ENCODE results near the gene TMEM200C.

Gene TMEM200C

GRCh38 chr18:5937795-5938194, 42.5 kb upstream of the TMEM200C start (continued):
- TF ChIP-seq PRDM6 (tag by site-specific recombination; IDR thresholded peaks at IDR 0.05) = no peak
- no peak for TF ChIP-seq PRDM1 (tag by site-specific recombination; IDR thresholded peaks at IDR 0.05)
- no peak for TF ChIP-seq ZNF623 (tag by site-specific recombination; IDR thresholded peaks at IDR 0.05)
- no peak for TF ChIP-seq ZNF549 (tag by site-specific recombination; IDR thresholded peaks at IDR 0.05)
- TF ChIP-seq ZNF785 (tag by site-specific recombination; IDR thresholded peaks at IDR 0.05) = no peak
- TF ChIP-seq ZNF2 (tag by site-specific recombination; IDR thresholded peaks at IDR 0.05) = no peak
- TF ChIP-seq, protein P1, sequence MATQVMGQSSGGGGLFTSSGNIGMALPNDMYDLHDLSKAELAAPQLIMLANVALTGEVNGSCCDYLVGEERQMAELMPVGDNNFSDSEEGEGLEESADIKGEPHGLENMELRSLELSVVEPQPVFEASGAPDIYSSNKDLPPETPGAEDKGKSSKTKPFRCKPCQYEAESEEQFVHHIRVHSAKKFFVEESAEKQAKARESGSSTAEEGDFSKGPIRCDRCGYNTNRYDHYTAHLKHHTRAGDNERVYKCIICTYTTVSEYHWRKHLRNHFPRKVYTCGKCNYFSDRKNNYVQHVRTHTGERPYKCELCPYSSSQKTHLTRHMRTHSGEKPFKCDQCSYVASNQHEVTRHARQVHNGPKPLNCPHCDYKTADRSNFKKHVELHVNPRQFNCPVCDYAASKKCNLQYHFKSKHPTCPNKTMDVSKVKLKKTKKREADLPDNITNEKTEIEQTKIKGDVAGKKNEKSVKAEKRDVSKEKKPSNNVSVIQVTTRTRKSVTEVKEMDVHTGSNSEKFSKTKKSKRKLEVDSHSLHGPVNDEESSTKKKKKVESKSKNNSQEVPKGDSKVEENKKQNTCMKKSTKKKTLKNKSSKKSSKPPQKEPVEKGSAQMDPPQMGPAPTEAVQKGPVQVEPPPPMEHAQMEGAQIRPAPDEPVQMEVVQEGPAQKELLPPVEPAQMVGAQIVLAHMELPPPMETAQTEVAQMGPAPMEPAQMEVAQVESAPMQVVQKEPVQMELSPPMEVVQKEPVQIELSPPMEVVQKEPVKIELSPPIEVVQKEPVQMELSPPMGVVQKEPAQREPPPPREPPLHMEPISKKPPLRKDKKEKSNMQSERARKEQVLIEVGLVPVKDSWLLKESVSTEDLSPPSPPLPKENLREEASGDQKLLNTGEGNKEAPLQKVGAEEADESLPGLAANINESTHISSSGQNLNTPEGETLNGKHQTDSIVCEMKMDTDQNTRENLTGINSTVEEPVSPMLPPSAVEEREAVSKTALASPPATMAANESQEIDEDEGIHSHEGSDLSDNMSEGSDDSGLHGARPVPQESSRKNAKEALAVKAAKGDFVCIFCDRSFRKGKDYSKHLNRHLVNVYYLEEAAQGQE (tag by site-specific recombination; IDR thresholded peaks at IDR 0.05) = no peak
- no peak for TF ChIP-seq AEBP2 (tag by site-specific recombination; IDR thresholded peaks at IDR 0.05; ENCODE audit: borderline replicate concordance)

DNA sequence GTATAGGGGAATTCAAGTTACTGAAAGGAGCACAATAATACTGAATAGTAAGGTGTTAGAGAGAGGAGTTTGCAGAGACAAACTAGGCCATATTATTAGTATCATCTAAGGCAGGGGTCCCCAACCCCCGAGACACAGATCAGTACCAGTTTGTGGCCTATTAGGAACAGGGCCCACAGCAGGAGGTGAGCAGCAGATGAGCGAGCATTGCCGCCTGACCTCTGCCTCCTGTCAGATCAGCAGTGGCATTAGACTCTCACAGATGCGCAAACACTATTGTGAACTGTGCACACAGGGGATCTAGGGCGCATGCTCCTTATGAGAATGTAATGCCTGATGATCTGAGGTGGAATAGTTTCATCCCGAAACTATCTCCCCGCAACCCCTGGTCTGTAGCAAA, 41.8 kb upstream of the TMEM200C start:
- POLR2A ChIA-PET = no interaction called here
- Histone ChIP-seq H3K4me3 (ENCODE audit: low read depth, low read length) (no peak overlapping the region), H3K27ac (ENCODE audit: extremely low read depth, low read depth, low read length) (no peak overlapping the region), H3K9me3 (ENCODE audit: control insufficient read depth, insufficient read depth, low read depth, low read length) (no peaks in the 10 kb centered on the region), H3K4me1 (ENCODE audit: control insufficient read depth, insufficient read depth, low read length) (no peaks in the 10 kb centered on the region), H3K36me3 (ENCODE audit: control insufficient read depth in 2 of 2, insufficient read depth in 1 of 2, low read length in 2 of 2) (no peaks in the 10 kb centered on the region)
- CTCF ChIA-PET = no interaction called here
- no peak for TF ChIP-seq ZNF350 (tag by site-specific recombination; IDR thresholded peaks at IDR 0.05)
- no peak for TF ChIP-seq ZNF660 (tag by site-specific recombination; IDR thresholded peaks at IDR 0.05)
- no peak for TF ChIP-seq ZNF513 (tag by site-specific recombination; IDR thresholded peaks at IDR 0.05)
- no peak for TF ChIP-seq ZNF23 (tag by site-specific recombination; IDR thresholded peaks at IDR 0.05; ENCODE audit: borderline replicate concordance)
- TF ChIP-seq ZNF175 (tag by site-specific recombination; IDR thresholded peaks at IDR 0.05) = no peak
- TF ChIP-seq ZNF624 (tag by site-specific recombination; IDR thresholded peaks at IDR 0.05) = no peak
- TF ChIP-seq, protein P2, sequence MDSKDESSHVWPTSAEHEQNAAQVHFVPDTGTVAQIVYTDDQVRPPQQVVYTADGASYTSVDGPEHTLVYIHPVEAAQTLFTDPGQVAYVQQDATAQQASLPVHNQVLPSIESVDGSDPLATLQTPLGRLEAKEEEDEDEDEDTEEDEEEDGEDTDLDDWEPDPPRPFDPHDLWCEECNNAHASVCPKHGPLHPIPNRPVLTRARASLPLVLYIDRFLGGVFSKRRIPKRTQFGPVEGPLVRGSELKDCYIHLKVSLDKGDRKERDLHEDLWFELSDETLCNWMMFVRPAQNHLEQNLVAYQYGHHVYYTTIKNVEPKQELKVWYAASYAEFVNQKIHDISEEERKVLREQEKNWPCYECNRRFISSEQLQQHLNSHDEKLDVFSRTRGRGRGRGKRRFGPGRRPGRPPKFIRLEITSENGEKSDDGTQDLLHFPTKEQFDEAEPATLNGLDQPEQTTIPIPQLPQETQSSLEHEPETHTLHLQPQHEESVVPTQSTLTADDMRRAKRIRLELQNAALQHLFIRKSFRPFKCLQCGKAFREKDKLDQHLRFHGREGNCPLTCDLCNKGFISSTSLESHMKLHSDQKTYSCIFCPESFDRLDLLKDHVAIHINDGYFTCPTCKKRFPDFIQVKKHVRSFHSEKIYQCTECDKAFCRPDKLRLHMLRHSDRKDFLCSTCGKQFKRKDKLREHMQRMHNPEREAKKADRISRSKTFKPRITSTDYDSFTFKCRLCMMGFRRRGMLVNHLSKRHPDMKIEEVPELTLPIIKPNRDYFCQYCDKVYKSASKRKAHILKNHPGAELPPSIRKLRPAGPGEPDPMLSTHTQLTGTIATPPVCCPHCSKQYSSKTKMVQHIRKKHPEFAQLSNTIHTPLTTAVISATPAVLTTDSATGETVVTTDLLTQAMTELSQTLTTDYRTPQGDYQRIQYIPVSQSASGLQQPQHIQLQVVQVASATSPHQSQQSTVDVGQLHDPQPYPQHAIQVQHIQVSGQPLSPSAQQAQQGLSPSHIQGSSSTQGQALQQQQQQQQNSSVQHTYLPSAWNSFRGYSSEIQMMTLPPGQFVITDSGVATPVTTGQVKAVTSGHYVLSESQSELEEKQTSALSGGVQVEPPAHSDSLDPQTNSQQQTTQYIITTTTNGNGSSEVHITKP (tag by site-specific recombination; IDR thresholded peaks at IDR 0.05) = no peak
- no peak for TF ChIP-seq TRIM28 (IDR thresholded peaks at IDR 0.05; ENCODE audit: borderline replicate concordance, low read length)
- no peak for TF ChIP-seq ZNF341 (tag by site-specific recombination; IDR thresholded peaks at IDR 0.05; ENCODE audit: low read depth)

Data from HEK293 (cell line).